H1 (cell line): ENCODE results near the gene MAOA. TPM values are rescaled to one million over a fixed set of nuclear protein-coding genes. Genes with fewer than 3 reads are reported as not detected.

Source experiments
- ATF3 ChIP-seq: IDR thresholded peaks from 2 replicates; pipeline ENCODE4 v1.6.1; 2011; ENCODE audit warnings: low read depth, mild to moderate bottlenecking, low read length; ENCODE audit not compliant: insufficient read depth
- CBX5 ChIP-seq: fragments of 300-800, 300-1000 bp; sonication (generic); IDR thresholded peaks from 2 replicates; pipeline ENCODE4 v1.7.1; 2016; ENCODE audit warnings: antibody characterized with exemption, low read length, low read depth
- CBX8 ChIP-seq: fragments of 300-800, 300-1000 bp; sonication (generic); IDR thresholded peaks from 2 replicates; pipeline ENCODE4 v1.7.1; 2016; ENCODE audit warnings: low read depth, low read length, borderline replicate concordance
- CHD2 ChIP-seq: IDR thresholded peaks from 2 replicates; pipeline ENCODE4 v1.6.1; 2012; ENCODE audit warnings: low read length, improper control_type of control experiment
- CHD7 ChIP-seq: fragments of 300-600 bp; sonication (generic); IDR thresholded peaks from 2 replicates; pipeline ENCODE4 v1.7.1; 2012; ENCODE audit warnings: low read length, moderate library complexity, mild to moderate bottlenecking, inconsistent platforms; ENCODE audit not compliant: insufficient replicate concordance
- EP300 ChIP-seq, 2 experiments: IDR thresholded peaks; 1 replicate in 1 of 2; 2 replicates in 1 of 2; pipeline ENCODE4 v1.6.1; 2011 to 2012; ENCODE audit warnings: low read depth in 2 of 2, low read length in 2 of 2, mild to moderate bottlenecking in 2 of 2, borderline replicate concordance in 1 of 2, inconsistent platforms in 1 of 2, moderate library complexity in 1 of 2
- JUND ChIP-seq: IDR thresholded peaks from 2 replicates; pipeline ENCODE4 v1.6.1; 2011; ENCODE audit warnings: mild to moderate bottlenecking, improper control_type of control experiment, low read length
- MAX ChIP-seq: IDR thresholded peaks from 2 replicates; pipeline ENCODE4 v1.6.1; 2012; ENCODE audit warnings: inconsistent platforms
- NRF1 ChIP-seq: IDR thresholded peaks from 2 replicates; pipeline ENCODE4 v1.6.1; 2011; ENCODE audit warnings: mild to moderate bottlenecking, low read depth, low read length, improper control_type of control experiment
- PHF8 ChIP-seq: fragments of 200-600 bp; sonication (generic); conservative IDR thresholded peaks from 2 replicates; pipeline ENCODE4 v1.7.1; 2012; ENCODE audit warnings: low read depth, mild to moderate bottlenecking, inconsistent platforms, low read length, moderate library complexity
- TAF1 ChIP-seq: IDR thresholded peaks from 2 replicates; pipeline ENCODE4 v1.6.1; 2011; ENCODE audit warnings: mild to moderate bottlenecking, low read depth, low read length
- polyA plus RNA-seq, 7 experiments: library from polyadenylated mRNA; depleted of rRNA in 3 of 7; stranded (reverse) in 5 of 7; unstranded in 2 of 7; fragments of >200 nt in 5 of 7; fragments of 200-250 nt in 2 of 7; gene quantifications; 1 replicate in 5 of 7; 2 replicates in 1 of 7; 4 replicates in 1 of 7; pipeline versions ENCODE4 v1.2.1 to v1.2.3, GENCODE V29; 2011 to 2013; ENCODE audit warnings: missing spikeins in 2 of 7, mixed read lengths in 2 of 7
- total RNA-seq: library from RNA; stranded (reverse); fragmentation: NEBNext Ultra II Directional; extraction: Animal tissue kit (Norgen Biotek cat#: 25700); gene quantifications from 2 replicates; pipeline ENCODE4 v1.2.1, GENCODE V29; 2021

Gene MAOA
- total and polyA plus RNA-seq, 2 of the 8 experiments (the other 6 are each of a cell fraction or from before 2014, with no cell fraction given) = 2.6 to 8.2 TPM

- TF ChIP-seq CHD7 (no peak), EP300 (IDR thresholded peaks at IDR 0.05; ENCODE audit: borderline replicate concordance in 1 of 2, low read depth in 2 of 2, low read length in 2 of 2) (no peak), PHF8 (no peak), ATF3 (no peak), TAF1 (no peak), MAX (no peak), NRF1 (no peak), CBX8 (no peak), CBX5 (no peak), JUND (no peak), CHD2 (no peak)
These were observed 75.0 kb downstream of the MAOA start (continued) for GRCh38 chrX:43731086-43731485.
